ENCODE results near the gene AVEN. TPM values are rescaled to one million over a fixed set of nuclear protein-coding genes. Genes with fewer than 3 reads are reported as not detected.

AVEN gene
- polyA plus RNA-seq, 1 donor (not counting 4 experiments of a cell fraction or from before 2014, with no cell fraction given), result 16.6 TPM

DNA sequence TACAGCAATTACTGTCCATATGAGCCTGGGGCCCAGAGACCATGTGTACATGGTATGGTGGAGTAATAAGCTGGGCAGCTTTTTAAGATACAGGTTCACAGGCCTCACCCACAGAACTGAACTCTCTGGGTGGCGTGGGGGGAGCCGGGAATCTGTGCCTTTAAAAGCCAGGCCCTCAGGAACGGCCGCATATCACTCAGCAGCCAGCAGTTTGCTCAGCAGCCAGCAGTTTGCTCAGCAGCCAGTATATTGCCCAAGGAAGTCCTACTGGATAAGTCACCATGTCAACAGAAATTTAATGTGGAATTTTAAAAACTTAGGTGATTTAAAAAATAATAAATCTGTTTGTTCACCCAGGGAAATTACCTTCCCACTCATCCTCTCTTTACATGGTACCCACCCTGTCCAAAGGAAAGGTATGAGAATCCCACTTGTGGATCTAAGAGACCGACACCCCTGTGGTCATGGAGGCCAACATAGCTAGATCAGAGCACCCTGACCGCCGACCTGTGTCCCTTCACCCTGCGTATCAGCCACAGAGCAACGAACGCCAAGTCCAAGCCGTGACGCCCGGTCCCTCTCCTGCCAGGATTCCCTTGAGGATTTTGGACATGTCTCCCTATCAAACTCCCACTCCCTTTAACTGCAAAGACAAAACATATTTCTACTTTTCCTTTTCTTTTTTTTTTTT, 166.4 kb downstream of the AVEN start:
- H3K9me1 ChIP-seq (ENCODE audit: control insufficient read depth, extremely low read depth, insufficient read depth, low read length), result no peaks in the 10 kb centered on the region
- DNase-seq (ENCODE audit: low read depth, low spot score) (no peak), FAIRE-seq (no peak)
- no peak overlapping the region for H3K4me3 ChIP-seq (ENCODE audit: control insufficient read depth in 2 of 3, extremely low read depth in 1 of 3, insufficient read depth in 2 of 3, low read depth in 1 of 3, low read length in 3 of 3)
- H2AFZ ChIP-seq (ENCODE audit: control insufficient read depth, low read length), result no peak overlapping the region
- dilution Hi-C loops (cut with MboI; ENCODE audit: extremely low pct_ligation_motif_present, low sequenced_read_pairs), result no loop called here
- H3K79me2 ChIP-seq (ENCODE audit: control insufficient read depth, insufficient read depth, low read length), result no peaks in the 10 kb centered on the region
- no peaks in the 10 kb centered on the region for H4K20me1 ChIP-seq (ENCODE audit: control insufficient read depth, extremely low read depth, insufficient read depth, low read length)
- TF ChIP-seq EZH2 (IDR thresholded peaks at IDR 0.05; ENCODE audit: low read length), result no peak
- TF ChIP-seq, protein P1, sequence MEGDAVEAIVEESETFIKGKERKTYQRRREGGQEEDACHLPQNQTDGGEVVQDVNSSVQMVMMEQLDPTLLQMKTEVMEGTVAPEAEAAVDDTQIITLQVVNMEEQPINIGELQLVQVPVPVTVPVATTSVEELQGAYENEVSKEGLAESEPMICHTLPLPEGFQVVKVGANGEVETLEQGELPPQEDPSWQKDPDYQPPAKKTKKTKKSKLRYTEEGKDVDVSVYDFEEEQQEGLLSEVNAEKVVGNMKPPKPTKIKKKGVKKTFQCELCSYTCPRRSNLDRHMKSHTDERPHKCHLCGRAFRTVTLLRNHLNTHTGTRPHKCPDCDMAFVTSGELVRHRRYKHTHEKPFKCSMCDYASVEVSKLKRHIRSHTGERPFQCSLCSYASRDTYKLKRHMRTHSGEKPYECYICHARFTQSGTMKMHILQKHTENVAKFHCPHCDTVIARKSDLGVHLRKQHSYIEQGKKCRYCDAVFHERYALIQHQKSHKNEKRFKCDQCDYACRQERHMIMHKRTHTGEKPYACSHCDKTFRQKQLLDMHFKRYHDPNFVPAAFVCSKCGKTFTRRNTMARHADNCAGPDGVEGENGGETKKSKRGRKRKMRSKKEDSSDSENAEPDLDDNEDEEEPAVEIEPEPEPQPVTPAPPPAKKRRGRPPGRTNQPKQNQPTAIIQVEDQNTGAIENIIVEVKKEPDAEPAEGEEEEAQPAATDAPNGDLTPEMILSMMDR (optimal IDR thresholded peaks at IDR 0.05 in 1 of 3, IDR thresholded peaks at IDR 0.05 in 1 of 3, conservative IDR thresholded peaks at IDR 0.05 in 1 of 3; ENCODE audit: extremely low read depth in 1 of 3, insufficient read depth in 2 of 3, low read length in 3 of 3), result no peak
- no peak overlapping the region for H3K9ac ChIP-seq (ENCODE audit: control insufficient read depth, extremely low read depth, insufficient read depth, low read length)
- no peaks in the 10 kb centered on the region for H3K36me3 ChIP-seq (ENCODE audit: control insufficient read depth in 2 of 2, extremely low read depth in 1 of 2, insufficient read depth in 2 of 2, low read length in 2 of 2)
- no peaks in the 10 kb centered on the region for H3K9me3 ChIP-seq (ENCODE audit: control insufficient read depth, low read depth, low read length)
- no peak overlapping the region for H3K4me2 ChIP-seq (ENCODE audit: control insufficient read depth, extremely low read depth, insufficient read depth, low read depth, low read length)
- H3K27me3 ChIP-seq (ENCODE audit: control insufficient read depth, extremely low read depth, insufficient read depth, low read length), result no peaks in the 10 kb centered on the region
- H3K27ac ChIP-seq (ENCODE audit: control insufficient read depth, insufficient read depth, low read length), result no peak overlapping the region
- peaks cover 4% of the 10 kb centered on the region for H3K4me1 ChIP-seq (ENCODE audit: control insufficient read depth, extremely low read depth, insufficient read depth, low read length)

- Histone ChIP-seq H4K20me1 (ENCODE audit: control insufficient read depth, extremely low read depth, insufficient read depth, low read length) (no peaks in the 10 kb centered on the region), H3K9me1 (ENCODE audit: control insufficient read depth, extremely low read depth, insufficient read depth, low read length) (no peaks in the 10 kb centered on the region), H3K4me3 (ENCODE audit: control insufficient read depth in 2 of 3, extremely low read depth in 1 of 3, insufficient read depth in 2 of 3, low read depth in 1 of 3, low read length in 3 of 3) (no peak overlapping the region), H3K79me2 (ENCODE audit: control insufficient read depth, insufficient read depth, low read length) (no peaks in the 10 kb centered on the region), H3K4me2 (ENCODE audit: control insufficient read depth, extremely low read depth, insufficient read depth, low read depth, low read length) (no peak overlapping the region), H2AFZ (ENCODE audit: control insufficient read depth, low read length) (no peak overlapping the region), H3K27me3 (ENCODE audit: control insufficient read depth, extremely low read depth, insufficient read depth, low read length) (no peaks in the 10 kb centered on the region), H3K27ac (ENCODE audit: control insufficient read depth, insufficient read depth, low read length) (no peak overlapping the region), H3K36me3 (ENCODE audit: control insufficient read depth in 2 of 2, extremely low read depth in 1 of 2, insufficient read depth in 2 of 2, low read length in 2 of 2) (peaks cover 0 to 3% of the 10 kb centered on the region in 2 experiments), H3K4me1 (ENCODE audit: control insufficient read depth, extremely low read depth, insufficient read depth, low read length) (peaks cover 4% of the 10 kb centered on the region), H3K9ac (ENCODE audit: control insufficient read depth, extremely low read depth, insufficient read depth, low read length) (no peak overlapping the region), H3K9me3 (ENCODE audit: control insufficient read depth, low read depth, low read length) (no peaks in the 10 kb centered on the region)
- dilution Hi-C loops (cut with MboI; ENCODE audit: extremely low pct_ligation_motif_present, low sequenced_read_pairs), result no loop called here
- FAIRE-seq (no peak), DNase-seq (ENCODE audit: low read depth, low spot score) (no peak)
- no peak for TF ChIP-seq EZH2 (IDR thresholded peaks at IDR 0.05; ENCODE audit: low read length)
- TF ChIP-seq, protein P1 (optimal IDR thresholded peaks at IDR 0.05 in 1 of 3, IDR thresholded peaks at IDR 0.05 in 1 of 3, conservative IDR thresholded peaks at IDR 0.05 in 1 of 3; ENCODE audit: extremely low read depth in 1 of 3, insufficient read depth in 2 of 3, low read length in 3 of 3), result no peak
These were observed 167.0 kb downstream of the AVEN start for GRCh38 chr15:33871980-33872379.
